Activated CD8-positive, alpha-beta memory T cell treated with anti-CD3 and anti-CD28 coated beads, Interleukin-2, amount 50 U/mL, for 24 hours (primary cell): ENCODE measurements around the gene NRDC.
"Not testable (repeated sequence)": the region's sequence is repeated elsewhere in the genome, so short reads cannot be mapped to it uniquely, and the experiment has no call there.

Experiments used
- DNase-seq: peaks from one replicate; pipeline ENCODE4 v3.0.0-alpha.2; 2020; ENCODE audit errors: extremely low read depth

NRDC gene

GRCh38 chr1:51897699-51898031 is 19.1 kb upstream of the NRDC start:
- DNase-seq: no peak

GRCh38 chr1:51894748-51895147 is 16.2 kb upstream of the NRDC start:
- not testable (repeated sequence) for DNase-seq

DNA sequence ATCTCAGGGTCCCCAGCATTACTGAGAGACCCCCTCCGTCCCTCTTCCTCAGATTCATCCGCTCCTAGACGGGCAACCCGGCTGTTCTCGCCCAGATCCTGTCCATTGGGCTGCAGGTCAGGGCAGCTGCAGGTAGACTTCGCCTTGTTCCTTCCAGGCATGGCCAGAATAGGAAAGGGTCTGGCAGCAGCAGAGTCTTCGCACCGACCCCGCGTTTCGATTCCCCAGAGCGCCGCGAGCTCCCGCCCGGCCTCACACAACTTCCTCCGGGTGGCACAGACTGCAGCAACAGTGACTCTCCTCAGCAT is 265 bp downstream of the NRDC start:
- DNase-seq: no peak

DNA sequence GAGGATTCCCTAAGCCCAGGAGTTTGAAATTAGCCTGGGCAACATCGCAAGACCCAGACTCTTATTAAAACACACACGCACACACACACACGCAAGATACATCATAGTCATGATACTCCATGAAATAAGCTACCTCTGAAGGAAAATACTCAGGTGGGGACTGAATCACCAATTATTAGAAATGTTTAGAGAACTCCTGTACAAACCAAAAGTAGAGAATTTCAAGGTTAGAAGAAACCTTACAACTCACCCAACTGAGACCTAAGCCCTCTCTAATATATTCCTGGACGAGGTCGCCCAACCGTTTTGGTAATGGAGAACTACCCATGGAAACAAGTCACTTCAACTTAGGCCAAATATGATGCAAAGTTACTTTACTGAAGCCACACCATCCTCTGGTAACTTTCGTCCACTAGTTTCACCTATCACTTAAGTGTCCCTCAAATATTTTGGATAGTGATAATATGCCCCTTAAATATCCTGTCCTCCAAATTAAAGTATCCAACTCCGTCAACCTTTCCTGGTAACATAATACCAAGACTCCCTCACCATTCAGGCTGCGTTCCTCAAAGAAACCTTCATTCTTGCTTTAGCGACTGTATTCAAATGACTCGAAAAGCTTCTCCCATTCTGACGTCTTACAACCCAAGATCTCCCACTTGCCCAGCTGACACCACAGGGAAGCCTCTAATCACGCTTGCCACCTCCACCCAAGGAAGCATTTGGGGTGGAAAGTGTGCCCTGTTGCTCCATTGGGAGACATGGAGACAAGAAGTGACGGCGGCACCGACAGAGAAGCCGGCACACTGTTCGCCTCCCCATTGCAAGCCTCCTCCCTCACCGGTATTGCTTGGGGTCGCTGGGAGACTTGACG is 856 bp downstream of the NRDC start:
- no peak for DNase-seq

GRCh38 chr1:51875836-51876235 is 2.7 kb downstream of the NRDC start:
- DNase-seq: no peak

DNA sequence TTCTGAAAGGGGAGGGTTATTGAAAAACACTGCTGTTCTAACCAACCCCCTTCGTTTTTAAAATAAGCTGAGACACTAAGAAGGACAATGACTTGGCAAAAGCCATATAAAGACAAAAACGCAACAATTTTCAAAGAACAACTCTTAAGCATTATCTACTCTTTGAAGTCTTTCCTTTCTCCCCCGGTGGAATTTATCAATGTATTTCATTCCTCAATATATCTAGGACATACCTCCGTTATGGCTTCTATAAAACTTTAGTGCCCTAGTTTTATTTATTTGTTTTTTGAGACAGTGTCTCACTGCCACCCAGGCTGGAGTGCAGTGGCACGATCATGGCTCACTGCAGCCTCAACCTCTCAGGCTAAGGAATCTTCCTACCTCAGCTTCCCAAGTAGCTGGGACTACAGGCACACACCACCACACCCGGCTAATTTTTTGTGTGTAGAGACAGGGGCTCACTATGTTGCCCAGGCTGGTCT is 3.2 kb downstream of the NRDC start:
- DNase-seq: no peak

- not testable (repeated sequence) for DNase-seq
Observed at GRCh38 chr1:51873270-51873669, 5.3 kb downstream of the NRDC start.

GRCh38 chr1:51871351-51871975 is 7.1 kb downstream of the NRDC start:
- no peak for DNase-seq

DNA sequence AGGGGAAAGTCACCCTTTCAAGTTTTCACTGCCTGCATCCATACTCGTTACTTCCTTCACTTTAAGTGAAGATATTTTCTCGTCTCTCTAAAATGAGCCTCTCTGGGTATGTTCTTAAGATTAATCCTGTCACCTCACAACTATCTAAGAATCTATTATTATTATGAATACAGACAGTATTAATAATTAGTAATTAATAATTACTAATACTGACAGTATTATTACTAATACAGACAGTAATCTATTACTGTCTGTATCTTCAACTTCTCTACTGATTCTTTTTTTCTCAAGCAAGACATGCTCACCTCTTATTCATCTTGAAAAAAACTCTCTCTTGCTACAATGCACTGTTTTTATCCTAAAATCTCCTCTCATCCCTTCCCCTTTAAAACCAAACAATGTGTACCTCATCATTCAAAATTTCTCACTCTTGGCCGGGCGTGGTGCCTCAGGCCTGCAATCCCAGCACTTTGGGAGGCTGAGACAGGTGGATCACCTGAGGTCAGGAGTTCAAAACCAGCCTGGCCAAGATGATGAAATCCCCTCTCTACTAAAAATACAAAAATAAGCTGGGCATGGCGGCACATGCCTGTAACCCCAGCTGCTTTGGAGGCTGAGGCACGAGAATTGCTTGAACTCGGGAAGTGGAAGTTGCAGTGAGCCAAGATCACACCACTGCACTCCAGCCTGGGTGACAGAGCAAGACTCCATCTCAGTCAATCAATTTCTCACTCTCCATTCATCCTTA is 7.8 kb downstream of the NRDC start:
- no peak for DNase-seq

GRCh38 chr1:51867479-51868232 is 10.9 kb downstream of the NRDC start:
- DNase-seq: no peak

GRCh38 chr1:51863384-51863783 is 15.1 kb downstream of the NRDC start:
- no peak for DNase-seq

DNA sequence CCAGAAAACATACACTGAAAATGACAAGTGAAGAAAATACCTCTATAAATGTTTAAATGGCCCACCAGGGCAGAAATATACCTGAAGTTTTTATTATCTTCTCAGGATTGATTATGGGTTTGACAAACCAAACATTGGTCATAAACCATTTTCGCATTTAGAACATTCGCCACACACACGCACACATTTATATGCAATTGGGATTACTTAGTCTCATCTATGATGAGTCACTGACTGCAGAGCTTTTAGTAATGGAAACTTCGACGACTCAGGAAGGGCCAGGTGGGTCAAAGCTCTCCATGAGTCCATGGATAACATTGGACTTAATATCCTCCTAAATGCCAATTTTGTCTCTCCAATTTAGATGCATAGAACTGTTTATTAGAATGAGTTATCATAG is 16.9 kb downstream of the NRDC start:
- no peak for DNase-seq

GRCh38 chr1:51859735-51860134 is 18.8 kb downstream of the NRDC start:
- no peak for DNase-seq

DNA sequence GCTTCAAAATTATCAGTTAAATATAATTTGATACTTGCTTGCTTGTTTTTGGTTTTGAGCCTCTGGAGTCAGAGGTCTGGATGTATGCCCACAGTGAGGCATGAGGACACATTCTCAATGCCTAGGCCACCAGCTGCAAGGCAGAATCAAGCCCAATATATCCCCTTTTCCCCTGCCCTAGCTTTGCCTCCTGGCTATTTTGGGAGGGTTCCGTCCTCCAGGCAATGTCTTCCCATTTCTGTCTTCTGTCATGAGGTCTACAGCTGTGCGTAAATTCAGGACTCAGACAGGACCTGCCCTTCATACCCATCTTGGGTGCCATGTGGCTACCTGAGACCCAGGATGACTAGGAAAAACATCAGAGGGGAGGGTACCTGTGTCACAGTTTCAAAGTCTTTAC is 19.2 kb downstream of the NRDC start:
- no peak for DNase-seq

- no peak for DNase-seq
Observed at GRCh38 chr1:51858892-51859291, 19.6 kb downstream of the NRDC start.

DNA sequence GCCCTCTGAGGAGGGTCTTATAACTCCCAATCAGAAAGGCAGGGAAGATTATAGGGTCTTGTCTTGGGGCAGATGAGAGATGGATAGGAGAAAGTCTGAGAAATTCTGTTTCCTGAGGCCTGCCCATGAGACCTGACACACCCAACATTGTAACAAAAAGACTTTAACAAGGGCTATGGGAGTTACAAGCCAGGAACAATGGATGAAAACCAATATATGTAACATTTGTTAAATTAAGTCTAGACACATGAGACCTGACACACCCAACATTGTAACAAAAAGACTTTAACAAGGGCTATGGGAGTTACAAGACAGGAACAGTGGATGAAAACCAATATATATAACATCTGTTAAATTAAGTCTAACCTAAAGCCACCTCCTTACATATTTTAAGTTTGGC is 21.8 kb downstream of the NRDC start:
- no peak for DNase-seq

GRCh38 chr1:51855624-51856023 is 22.9 kb downstream of the NRDC start:
- no peak for DNase-seq

GRCh38 chr1:51853360-51853759 is 25.2 kb downstream of the NRDC start:
- DNase-seq: no peak

GRCh38 chr1:51851882-51852396 is 26.6 kb downstream of the NRDC start:
- DNase-seq: no peak

- DNase-seq: no peak
Observed at GRCh38 chr1:51850420-51851223, 27.9 kb downstream of the NRDC start.

- DNase-seq: no peak
Observed at GRCh38 chr1:51847294-51847920, 31.1 kb downstream of the NRDC start.
